ENCODE results near the gene PRSS22.

PRSS22 gene, protein sequence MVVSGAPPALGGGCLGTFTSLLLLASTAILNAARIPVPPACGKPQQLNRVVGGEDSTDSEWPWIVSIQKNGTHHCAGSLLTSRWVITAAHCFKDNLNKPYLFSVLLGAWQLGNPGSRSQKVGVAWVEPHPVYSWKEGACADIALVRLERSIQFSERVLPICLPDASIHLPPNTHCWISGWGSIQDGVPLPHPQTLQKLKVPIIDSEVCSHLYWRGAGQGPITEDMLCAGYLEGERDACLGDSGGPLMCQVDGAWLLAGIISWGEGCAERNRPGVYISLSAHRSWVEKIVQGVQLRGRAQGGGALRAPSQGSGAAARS

DNA sequence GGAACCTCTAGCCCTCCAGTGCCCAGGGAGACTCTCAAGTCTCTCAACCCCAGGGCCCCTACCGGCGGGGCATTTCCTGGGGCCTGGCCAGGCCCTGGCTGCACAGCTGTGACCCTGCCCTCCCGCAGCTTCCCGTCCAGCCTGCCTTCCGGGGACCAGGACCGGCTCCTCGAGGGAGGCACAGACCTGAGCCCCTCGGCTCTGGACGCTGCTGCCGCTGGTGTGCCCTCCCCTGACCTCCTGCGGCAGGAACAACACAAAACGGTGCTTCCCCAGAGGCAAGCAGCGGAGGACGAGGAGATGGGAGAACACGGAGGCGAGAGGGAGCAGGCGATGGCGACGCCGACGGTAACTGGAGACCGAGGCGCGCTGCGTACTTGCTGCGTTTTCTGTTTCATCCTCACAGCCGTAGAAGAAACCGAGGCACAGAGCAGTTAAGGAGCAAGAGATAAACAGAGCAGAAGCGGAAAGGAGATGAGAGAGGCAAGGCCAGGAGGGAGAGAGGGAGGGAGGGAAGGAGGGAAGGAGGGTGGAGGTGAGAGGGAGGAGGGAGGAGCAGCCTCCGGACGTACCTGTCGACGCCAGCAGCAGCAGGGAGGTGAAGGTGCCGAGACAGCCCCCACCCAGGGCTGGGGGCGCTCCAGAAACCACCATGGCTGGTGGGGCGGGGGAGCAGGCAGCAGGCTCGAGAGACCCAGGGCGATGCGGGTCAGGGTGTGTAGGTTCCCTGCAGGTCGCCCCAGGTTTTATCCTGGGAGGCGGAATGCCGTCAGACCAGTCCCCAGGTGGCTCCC is at the start of gene PRSS22:
PRSS22 (minus strand) TSS at position 720 of the 794 bp plus-strand sequence; CDS start at position 654, 66 bp downstream.
- DNase-seq: no peak

DNA sequence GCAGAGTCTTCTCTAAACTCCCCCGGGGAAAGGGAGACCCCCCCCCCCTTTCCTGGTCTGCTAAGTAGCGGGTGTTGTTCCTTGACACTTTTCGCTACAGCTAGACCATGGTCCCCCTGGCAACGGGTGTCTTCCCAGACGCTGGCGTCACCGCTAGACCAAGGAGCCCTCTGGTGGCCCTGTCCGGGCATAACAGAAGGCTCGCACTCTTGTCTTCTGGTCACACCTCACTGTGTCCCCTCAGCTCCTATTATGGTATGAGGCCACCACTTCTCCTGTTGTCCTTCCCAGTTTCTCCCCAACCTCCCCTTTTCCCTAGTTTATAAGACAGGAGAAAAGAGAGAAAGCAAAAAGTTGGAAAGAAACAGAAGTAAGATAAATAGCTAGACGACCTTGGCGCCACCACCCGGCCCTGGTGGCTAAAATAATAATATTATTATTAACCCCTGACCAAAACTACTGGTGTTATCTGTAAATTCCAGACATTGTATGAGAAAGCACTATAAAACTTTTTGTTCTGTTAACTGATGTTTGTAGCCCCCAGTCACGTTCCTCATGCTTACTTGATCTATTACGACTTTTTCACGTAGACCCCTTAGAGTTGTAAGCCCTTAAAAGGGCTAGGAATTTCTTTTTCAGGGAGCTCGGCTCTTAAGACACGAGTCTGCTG is 49.2 kb upstream of the PRSS22 start:
- DNase-seq: peak; percentile 25

DNA sequence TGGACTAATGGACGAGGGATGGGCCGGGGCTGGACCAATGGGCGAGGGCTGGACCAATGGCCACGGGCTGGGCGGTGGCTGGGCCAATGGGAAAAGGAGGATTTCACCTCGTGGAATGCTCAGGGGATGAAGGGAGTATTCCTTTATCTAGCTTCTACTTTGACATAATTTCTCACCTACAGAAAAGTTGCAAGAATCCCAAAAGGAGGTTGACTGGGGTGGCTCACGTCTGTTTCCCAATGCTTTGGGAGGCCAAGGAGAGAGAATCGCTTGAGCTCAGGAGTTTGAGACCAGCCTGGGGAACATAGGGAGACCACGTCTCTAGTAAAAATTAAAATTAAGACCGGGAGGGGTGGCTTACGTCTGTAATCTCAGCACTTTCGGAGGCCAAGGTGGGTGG is 48.0 kb upstream of the PRSS22 start:
- DNase-seq: no peak

DNA sequence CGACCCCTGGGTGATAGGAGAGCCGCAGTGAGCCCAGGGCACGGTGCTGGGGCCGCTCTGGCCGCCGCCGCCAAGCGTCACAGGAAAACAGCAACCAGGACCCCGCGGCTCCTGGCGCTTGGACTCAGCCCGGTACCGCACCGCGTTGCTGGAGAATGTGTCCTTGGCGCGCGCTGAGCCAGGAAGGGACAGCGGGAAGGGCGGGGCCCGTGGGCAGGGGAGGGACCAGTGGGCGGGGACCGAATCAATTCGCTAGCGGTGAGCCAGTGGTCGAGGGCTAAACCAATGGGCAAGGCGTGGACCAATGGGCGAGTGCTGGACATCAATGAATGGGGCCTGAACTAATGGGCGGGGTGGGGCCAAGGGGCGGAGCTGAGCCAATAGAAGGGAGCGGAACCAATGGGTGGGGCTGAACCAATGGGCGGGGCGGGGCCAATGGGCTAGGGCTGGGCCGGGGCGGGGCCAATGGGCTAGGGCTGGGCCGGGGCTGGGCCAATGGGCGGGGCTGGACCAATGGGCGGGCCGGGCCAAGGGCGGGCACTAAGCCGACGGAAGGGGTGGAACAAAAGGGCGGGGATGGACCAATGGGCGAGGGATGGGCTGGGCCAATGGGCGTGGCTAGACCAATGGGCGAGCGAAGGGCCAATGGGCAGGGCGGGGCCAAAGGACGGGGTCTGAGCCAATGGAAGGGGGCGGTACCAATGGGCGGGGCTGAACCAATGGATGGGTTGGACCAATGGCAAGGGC is 47.4 kb upstream of the PRSS22 start:
- peak; percentile 91 for DNase-seq

DNA sequence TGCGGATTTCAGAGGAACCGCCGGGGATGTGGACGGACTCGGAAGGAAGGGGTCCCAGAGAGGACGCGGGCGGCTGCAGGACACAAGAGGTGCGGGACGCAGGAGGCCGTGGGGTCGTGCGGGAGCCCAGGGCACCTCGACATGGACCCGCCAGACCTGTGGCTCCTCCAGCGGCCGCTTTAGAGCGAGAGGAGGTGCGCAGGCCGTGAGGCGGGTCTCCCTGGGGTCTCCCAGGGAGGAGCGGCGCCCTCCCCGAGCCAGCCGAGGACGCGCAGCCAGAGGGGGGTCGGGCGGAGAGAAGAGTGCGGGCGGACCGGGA is 46.9 kb upstream of the PRSS22 start:
- DNase-seq: no peak

DNA sequence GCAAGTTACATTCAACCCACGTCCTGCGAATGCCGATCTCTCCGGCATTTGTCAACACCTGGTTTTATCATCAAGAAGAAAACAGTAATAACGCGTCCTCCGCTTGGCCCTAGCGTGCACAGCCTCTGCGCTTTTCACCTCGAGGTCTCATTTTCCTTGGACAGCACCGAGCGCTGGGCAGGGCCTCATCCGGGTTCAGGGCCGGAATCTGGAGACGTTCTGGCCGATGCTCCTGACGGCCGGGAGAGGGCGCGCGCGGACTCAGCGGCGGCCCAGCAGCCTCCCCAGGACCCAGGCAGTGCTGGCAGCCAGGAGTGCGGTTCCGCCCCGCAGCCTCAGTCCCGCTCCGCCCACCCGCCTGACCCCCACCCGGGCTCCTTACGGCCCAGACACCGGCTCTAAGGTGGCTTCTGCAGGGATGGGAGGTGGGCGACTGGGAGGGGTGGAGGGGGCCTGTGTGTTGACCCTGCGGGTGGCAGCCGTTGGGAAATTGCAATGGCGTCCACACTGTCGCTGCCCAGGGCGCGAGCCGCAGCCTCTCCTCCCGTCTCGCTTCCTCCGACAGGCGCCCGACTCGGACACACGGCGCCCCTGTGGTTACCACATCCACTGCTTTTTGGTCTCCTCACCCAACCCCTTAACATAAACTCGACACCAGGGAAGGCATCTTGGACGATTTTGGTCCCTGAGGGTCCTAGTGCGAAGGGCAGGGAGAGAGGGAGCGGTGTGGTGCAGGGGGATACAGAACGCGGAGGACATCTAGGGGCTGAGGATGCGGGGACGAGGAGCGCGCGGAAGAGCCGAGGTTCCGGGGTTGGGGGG is 46.3 kb upstream of the PRSS22 start:
- peak; percentile 74 for DNase-seq

DNA sequence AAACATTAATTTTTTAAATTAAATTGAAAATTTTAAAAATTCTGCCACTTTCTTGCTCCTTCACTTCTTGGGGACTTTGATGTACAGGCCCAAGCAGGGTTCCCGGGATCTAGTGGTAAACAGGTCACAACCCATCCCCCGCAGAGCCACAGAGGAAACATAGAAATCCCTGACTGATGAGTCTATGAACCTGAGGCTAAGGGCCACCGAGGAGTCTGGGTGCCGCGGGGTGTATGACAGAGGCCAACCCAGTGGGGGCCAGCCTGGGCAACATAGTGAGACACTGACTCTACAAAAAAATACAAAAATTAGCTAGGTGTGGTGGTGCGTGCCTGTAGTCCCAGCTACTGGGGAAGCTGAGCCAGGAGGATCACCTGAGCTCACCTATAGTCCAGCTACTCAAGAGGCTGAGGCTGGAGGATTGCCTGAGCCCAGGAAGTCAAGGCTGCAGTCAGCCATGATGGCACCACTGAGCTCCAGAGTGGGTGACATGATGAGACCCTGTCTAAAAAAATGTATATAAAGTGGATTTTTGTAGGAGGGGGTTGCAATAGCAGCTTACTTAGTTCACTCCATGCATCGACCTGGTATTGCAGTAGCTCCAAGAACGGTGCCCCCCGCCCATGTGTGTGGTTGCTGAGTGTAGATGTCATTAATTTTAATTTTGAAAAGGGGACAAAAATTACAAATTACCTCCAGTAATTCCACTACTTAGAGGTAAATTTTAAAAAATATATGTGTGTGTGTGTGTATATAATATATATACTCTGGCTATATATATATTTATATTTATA is 44.6 kb upstream of the PRSS22 start:
- no peak for DNase-seq

DNA sequence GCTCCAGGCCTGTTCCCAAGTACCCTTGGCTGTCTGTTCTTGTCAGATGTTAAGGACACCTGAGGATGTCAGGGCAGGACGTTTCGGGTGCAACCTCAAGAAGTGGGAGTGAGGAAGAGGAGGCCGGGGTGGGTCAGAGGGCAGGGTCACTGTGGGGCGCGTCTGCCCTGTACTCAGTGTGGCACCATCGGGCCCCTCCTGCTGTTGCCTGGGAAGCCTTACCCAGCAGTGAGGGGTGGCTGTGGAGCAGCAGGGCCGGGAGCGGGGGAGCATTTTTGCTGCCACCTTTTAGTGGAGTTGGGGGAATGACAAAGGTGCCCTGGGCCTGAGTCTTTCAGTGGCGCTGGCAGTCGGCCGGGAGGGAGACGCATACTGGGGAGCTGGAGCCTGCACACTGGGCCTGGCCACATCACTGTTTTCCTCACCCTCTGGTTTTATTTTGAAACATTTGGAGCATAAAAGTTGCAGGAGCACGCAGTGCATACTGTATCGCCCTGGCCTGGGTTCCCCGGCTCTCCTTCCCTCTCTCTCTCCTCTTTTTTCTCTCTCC is 42.6 kb upstream of the PRSS22 start:
- DNase-seq: no peak

DNA sequence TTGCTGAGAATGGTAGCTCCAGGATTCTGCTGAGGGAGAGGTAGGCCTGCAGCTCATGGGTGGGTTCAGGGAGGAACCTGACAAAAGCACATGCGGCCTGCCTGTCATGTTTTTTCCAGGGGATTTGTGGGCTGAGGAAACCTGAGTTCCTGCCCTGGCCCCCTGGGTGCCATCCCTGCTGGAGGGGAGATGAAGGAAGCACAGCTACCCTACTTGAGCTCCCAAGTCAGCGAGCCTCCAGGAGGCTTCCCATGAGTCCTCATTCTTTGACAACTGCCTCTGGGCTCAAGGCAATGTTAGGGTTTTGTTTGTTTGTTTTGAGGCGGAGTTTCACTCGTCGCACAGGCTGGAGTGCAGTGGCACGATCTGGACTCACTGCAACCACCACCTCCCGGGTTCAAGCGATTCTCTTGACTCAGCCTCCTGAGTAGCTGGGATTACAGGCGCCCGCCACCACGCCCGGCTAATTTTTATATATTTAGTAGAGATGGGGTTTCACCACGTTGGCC is 41.6 kb upstream of the PRSS22 start:
- DNase-seq: no peak

DNA sequence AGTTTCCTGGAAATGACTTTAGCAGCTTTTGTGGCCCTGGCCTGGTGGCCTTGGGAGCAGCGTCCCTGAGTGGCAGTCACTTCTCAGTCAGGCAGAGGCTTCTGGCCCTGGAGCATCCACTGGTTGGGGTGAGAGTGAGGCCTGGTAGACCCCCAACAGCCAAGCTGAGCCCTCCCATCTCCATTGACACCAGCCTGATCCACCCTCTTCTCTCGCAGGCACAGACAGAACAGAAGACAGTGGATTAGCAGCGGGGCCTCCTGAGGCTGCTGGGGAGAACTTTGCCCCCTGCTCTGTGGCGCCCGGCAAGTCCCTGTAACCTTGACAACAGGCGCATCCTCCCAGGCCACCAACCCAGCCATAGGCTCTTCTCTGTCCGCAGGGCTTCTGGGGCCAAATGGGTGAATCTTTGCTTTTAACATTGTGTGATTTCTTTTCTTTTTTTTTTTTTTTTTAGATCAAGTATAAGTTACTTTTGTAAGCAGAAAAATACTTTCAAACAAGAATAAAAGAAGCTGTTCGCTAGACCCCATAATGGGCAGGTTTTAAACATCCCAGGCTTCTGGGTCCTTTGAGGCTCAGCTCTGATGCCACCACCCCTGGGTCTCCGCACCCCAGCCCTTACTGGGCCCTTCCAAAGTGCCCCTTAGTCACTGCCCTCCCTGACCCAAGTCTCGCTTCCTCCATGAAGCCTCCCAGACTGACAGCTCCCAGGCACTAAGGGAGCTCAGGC is 41.0 kb upstream of the PRSS22 start:
- no peak for DNase-seq

DNA sequence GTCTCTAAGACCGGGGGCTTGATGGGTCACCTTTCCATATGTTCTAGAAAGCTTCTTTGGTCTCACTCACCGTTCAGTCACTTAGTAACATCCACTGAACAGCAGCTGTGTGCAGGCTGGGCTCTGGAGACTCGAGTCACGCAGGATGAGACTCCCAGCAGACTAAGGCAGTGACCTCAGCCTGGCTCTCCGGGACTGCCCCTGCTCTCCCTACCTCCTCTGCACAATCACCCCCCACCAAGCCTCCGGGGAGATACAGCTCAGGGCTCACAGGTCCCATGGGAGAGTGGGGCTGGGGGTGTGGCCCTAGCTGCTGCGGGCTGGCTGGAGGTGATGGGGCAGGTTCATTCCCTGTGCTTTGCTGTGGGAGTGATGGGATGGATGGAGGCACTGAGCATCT is 39.1 kb upstream of the PRSS22 start:
- DNase-seq: no peak

DNA sequence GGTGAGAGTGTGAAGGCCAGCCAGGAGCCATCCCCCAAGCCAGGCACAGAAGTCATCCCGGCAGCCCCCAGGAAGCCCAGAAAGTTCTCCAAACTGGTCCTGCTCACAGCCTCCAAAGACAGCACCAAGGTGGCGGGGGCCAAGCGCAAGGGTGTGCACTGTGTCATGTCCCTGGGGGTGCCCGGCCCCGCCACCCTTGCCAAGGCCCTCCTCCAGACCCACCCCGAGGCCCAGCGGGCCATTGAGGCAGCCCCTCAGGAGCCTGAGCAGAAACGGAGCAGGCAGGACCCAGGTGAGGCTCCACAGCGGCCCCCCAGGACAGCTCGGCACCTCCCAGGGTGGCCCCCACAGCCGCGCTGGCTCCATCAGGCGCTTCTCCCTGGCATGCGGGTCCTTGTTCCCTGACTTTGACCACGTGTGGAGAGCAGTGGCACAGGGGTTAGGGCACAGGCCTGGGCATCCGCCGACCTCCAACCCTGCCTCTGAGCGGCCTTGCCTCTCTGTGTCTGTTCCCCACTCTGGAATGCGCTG is 38.6 kb upstream of the PRSS22 start:
- no peak for DNase-seq

DNA sequence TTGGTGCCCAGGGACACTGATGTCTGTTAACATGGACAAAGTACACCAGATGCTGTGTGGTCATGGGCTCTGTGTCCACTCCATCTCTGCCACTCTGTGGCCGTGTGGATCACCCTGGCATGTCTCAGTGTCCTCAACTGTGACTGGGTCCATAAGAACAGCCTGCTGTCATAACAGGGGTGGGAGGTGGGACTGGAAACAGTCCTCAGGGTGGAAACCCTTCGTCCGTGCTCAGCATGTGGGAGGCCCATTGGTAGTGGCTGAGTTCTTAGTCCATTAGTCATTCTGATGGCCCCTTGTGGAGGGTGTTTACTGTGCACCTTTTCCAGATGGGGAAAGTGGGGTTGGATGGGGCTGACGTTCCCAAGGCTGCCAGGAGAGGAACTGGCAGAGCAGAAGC is 37.8 kb upstream of the PRSS22 start:
- no peak for DNase-seq

DNA sequence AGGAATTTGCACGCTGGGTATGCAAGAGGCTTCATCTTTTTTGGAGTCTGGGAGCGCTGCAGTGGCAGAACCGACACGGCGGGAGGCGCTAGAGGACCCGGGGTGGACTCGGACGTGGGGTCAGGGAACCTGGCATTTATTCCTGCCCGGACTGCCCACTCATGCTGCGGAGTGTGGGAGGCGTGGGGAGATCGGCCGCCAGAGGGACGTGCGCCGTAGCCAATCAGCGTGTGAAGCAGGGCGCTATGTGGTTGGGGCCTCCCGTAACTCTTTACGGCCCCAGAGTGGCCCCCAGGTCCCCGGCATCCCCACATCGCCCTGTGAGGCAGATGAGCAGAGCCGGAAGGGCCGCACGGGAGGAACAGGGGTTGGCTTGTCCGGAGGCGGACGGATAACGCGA is 36.3 kb upstream of the PRSS22 start:
- no peak for DNase-seq

DNA sequence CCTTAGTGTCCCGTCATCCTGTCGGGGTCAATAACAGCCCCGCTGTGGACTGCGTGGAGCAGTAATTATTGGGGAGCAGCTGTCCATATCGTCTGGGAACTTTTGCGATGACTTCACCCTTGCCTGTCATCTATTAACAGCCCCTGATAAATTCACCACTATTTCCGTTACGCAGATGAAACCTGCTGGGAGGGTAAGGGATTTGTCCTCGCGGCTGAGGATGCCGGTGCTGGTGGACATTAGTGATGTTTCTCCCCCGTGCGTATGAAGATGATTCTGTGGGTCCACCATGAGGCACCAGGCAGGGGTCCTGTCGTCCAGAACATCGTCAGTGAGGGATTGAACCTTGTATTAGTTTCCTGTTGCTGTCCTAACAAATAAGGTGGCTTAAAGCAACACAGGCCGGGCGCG is 26.1 kb upstream of the PRSS22 start:
- no peak for DNase-seq

DNA sequence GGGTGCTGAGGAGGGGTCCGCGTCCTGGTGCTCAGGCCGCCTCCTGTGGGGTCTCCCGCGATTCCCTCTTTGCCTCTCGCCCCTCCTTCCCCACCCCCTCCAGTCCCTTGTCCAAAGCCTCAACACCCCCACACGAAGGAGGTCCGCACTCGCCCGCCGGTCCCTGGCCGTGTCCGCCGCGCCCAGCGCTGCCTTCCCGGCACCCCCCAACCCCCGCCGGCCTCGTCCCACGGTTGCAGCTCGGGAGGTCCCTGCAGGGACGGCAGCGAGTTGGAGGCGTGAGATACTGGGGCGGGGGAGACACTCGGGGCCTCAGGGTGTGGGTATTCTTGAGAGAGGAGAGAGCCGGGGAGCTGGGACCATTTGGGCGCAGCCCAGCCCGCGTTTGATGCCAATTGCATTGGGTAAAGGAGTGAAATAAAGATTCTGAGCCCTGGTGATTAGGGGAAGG is 25.5 kb upstream of the PRSS22 start:
- DNase-seq: peak; percentile 18

DNA sequence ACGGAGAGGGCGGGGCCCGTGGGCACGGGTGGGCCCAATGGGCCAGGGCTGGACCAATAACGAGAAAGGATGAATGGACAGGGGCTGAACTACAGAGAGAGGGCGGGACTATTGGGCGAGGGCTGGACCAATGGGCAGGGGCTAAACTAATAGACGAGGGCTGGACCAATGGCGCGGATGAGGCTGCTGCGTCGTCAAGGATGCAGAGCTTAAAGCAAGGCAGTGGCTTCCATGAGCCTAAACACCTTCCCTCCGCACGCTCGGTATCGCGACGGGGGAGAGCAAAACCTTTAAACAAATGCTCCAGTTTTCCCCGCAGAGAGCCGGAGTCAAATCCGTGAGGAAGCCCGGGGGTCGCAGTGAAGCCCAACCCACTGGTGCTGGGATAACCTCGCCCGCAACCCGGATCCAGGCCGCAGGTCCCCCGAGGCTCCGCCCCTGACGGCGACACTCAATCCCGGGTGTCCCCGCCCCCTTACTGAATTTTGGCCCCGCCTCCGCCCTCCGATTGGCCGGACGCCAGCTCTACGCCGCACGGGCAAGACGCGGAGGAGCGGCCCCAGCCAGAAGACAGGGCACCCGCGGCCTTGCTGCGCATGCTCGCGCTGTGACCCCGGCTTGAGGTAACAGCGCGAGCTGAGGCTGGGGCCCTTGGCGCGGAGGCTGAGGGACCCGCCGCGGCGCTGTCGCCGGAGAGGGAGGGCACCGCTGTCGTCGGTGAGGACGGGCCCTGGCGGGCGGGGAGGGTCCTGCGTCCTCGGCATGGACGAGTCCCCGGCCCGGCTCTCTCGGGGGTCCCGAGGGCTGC is 24.9 kb upstream of the PRSS22 start, which contains the start of gene FLYWCH2:
FLYWCH2 (plus strand) TSS at position 566 of the 808 bp plus-strand sequence. CDS start 13,235 bp downstream, outside the sequence.
- DNase-seq: peak; percentile 99

DNA sequence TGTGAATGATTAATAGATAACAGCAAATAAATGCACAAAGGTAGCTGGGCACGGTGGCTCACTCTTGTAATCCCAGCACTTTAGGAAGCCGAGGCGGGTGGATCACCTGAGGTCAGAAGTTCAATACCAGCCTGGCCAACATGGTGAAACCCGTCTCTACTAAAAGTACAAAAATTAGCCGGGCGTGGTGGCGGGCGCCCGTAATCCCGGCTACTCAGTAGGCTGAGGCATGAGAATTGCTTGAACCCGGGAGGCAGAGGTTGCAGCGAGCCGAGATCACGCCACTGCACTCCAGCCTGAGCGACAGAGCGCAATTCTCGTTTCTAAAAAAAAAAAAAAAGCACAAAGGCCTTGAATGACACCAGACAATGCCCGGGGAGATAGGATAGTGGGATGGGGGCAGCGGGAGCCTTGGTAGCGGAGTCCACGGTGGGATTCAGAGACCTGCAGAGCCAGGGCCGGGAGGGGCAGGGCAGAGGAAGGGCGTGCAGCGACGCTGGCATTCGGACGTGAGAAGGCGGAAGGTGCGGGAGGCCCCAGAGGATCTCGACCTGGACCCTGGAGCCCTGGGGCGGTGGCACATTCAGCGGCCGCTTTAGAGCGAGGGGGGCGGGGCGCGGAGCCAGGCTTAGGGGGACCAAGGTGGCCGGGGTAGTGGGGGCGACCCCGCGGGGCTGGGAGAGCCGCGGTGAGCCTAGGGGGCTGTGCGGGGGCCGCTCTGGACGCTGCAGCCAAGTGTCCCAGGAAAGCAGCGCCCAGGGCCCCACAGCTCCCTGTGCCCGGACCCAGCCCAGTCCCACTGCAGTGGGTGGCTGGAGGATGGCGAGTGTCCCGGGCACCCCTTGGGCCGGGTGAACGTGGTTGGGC is 24.0 kb upstream of the PRSS22 start:
- peak; percentile 35 for DNase-seq

All from stimulated activated CD4-positive, alpha-beta T cell treated with anti-CD3 and anti-CD28 coated beads, Interleukin-4, amount 100 ng/mL, for 1 hour (primary cell).